GM21737 (cell line): Measurements from ENCODE around the gene IFNA13.

Experiments used
- ATAC-seq: cut with Tn5 transposase; IDR thresholded peaks from one replicate; pipeline ENCODE4 v1.9.1; 2021; ENCODE audit warnings: mild to moderate bottlenecking, moderate library complexity; ENCODE audit not compliant: unreplicated experiment

IFNA13 gene

GRCh38 chr9:21357479-21358460 is 10.1 kb downstream of the IFNA13 start:
- peak; percentile 86 for ATAC-seq

- ATAC-seq, result no peak
Observed at GRCh38 chr9:21350787-21351186, 17.1 kb downstream of the IFNA13 start, which contains the start of gene IFNA6. IFNA6 (minus strand) TSS chr9:21350887; CDS start chr9:21350887, 0 bp downstream.

DNA sequence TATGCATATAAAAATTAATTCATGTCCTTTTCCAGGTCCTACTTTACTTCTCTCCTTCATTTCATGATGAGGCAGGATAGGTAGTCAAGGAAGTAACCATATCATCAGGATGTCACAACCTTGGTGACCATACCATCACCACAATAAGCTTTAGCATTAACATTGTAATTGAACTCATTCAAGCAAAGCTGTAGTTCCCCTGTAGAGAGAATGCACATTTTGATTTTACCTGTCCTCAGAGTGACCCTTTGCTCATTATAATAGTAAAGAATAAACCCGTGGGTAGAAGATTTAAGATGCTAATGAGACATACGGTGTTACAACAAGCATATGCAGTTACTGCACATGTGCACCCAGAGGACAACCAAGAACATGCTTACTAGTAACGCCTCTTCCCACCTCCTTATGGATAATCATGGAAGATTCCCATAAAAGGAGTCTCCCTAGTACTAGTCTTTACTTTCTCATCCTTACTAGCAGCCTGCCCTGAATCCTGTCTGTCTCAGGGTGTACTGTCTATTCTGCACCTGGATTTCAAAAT is 19.4 kb downstream of the IFNA13 start:
- no peak for ATAC-seq

DNA sequence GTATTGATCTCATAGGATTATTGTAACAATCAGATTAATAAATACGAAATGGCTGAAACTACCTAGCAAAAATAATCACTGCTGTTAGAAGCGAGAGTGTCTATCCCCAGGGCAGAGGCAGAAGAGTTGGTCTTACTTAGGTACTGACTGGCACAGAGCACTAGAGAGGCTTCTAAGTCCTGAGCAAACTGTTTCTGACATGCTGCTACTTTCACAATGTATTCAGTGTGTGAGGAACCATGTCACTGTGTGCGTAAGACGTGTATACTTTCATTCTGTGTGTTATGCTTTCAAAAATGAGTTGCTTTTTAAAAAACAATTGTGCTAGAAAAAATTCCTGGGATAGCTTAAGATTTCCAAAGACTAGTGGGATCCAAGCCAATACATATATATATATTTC is 27.1 kb downstream of the IFNA13 start:
- no peak for ATAC-seq

GRCh38 chr9:21336457-21336856 is 31.4 kb downstream of the IFNA13 start:
- no peak for ATAC-seq

- peak; percentile 93 for ATAC-seq
Observed at GRCh38 chr9:21334701-21335632, 32.9 kb downstream of the IFNA13 start, which contains the start of gene KLHL9. KLHL9 (minus strand) TSS chr9:21335404; CDS start chr9:21334859, 545 bp downstream.

- no peak for ATAC-seq
Observed at GRCh38 chr9:21333226-21333625, 34.6 kb downstream of the IFNA13 start.

DNA sequence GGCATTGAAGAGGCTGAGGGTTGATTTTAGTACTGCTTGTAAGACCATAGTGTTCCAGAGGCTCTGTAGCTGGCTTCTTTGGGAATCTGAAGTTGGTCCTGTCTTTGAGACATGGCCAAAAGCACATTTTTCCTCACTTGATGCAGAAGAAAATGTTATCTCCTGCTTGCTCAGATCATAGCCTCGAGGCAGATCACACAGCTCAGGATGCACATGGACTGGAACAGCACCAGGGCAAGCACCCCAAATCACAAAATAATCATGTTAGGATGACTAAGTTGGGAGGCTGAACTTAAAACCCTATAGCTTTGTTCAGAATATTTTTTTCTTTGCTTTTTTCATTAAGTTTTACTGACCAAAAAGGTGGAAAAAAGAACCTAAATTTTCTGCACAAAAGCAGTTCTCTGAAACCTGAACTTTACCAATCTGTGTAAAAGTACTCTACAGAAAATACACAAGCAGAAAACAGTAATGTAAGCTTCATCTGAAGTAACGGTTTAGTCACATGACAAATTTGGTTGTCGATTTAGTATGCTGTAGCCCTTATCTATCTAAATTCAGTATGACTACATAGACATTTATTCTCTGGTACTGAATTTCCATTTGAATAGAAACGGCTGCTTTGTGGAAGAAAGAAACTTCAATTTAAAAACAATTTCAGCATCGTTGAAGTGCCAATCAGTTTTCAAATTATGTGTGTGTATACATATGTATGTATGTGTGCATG is 36.0 kb downstream of the IFNA13 start:
- ATAC-seq, result no peak

DNA sequence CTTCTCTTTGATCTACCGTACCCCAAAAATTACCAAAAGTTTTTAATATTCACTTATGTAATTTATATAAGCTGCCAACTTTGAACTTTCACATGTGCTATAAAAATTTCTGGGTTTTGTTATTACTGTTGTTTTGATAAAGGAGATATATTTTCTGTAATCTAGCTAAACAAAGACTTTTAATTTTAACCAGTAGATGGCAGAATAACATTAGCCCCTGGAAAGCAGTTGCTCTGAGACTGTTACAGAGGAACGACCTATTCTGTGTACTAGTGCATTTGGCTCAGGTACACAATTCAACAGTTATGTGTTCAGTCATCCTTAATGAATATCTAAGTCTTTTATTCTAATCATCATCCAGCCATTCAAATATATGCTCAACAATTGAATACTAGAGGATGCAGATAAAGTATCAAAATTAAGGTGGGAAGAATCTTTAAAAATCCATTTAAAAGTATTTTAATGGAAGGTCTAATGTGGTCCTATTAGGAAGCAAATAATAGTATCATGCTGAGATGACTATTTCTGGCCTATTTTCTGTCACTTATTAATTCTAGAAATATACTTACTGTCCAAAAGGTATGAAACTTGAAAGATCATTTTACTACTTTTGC is 41.2 kb downstream of the IFNA13 start:
- peak; percentile 76 for ATAC-seq

GRCh38 chr9:21324047-21324446 is 43.8 kb downstream of the IFNA13 start:
- ATAC-seq, result no peak

DNA sequence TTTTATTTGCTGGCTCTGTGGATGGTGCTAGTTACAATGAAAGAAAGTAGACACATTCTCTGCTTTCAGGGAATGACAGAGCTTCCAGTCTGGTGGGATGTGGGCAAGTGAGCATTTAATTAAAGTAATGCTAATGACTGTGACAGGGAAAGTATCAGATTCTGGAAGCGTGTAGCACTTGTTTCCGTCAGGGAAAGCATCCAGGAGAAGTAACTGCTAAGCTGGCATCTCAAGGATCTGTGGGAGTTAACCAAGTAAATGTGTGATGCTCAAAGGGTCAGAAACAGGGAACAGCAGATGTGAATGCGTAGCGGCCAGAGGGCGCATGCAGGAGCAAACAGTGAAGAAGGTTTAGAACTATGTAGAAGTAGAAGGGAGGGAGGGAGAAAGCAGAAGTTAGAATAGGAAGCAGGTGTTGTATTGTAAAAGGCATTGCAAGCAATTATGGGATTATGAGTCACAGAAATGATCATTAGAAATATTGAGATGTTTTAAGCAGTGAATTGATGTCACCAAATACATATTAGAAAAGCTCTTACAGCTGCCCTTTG is 44.9 kb downstream of the IFNA13 start:
- ATAC-seq, result no peak

GRCh38 chr9:21320465-21320864 is 47.4 kb downstream of the IFNA13 start:
- no peak for ATAC-seq

- peak; percentile 61 for ATAC-seq
Observed at GRCh38 chr9:21317956-21318923, 49.6 kb downstream of the IFNA13 start.
